ENCODE measurements around the gene CCNC.
A peak's percentile ranks its signal among the peaks of the same experiment; 100 is the strongest.

The CCNC gene

GRCh38 chr6:99543968-99544367, 24.5 kb downstream of the CCNC start:
- no peak for DNase-seq

- no peak for DNase-seq
Observed at GRCh38 chr6:99530627-99531026, 37.8 kb downstream of the CCNC start.

- DNase-seq = no peak
Observed at GRCh38 chr6:99522531-99522930, 45.9 kb downstream of the CCNC start.

- no peak for DNase-seq
Observed at GRCh38 chr6:99521633-99522151, 46.8 kb downstream of the CCNC start.

- peak; percentile 48 to 52 for DNase-seq
Observed at GRCh38 chr6:99520855-99521632, 47.4 kb downstream of the CCNC start.

GRCh38 chr6:99519446-99519845, 49.0 kb downstream of the CCNC start:
- no peak for DNase-seq

- no peak for DNase-seq
Observed at GRCh38 chr6:99514089-99514488, 54.4 kb downstream of the CCNC start.

- no peak for DNase-seq
Observed at GRCh38 chr6:99512033-99512432, 56.4 kb downstream of the CCNC start.

- no peak for DNase-seq
Observed at GRCh38 chr6:99507648-99508047, 60.8 kb downstream of the CCNC start.

GRCh38 chr6:99501762-99502161, 66.7 kb downstream of the CCNC start:
- DNase-seq = no peak

GRCh38 chr6:99498421-99498820, 70.0 kb downstream of the CCNC start:
- DNase-seq = no peak

- no peak for DNase-seq
Observed at GRCh38 chr6:99495466-99495865, 73.0 kb downstream of the CCNC start.

Data from activated CD4-positive, alpha-beta T cell treated with anti-CD3 and anti-CD28 coated beads, Interleukin-2, amount 50 U/mL, for 4 hours (primary cell).